ENCODE data around the gene WHAMM.

GRCh38 chr15:82877825-82878224 is 68.4 kb downstream of the WHAMM start:
- TF ChIP-seq CTCF (conservative IDR thresholded peaks at IDR 0.05) (no peak), EZH2 (IDR thresholded peaks at IDR 0.05; ENCODE audit: low read depth) (no peak)

Measured in PC-9 (cell line).